HG03139 (cell line): ENCODE results near the gene MPRIP.

Experiments used
- ATAC-seq: cut with Tn5 transposase; IDR thresholded peaks from one replicate; pipeline ENCODE4 v1.9.1; 2021; ENCODE audit not compliant: unreplicated experiment

MPRIP gene

GRCh38 chr17:17107281-17107680 lies 65.0 kb downstream of the MPRIP start:
- ATAC-seq = no peak

GRCh38 chr17:17107891-17108431 lies 65.7 kb downstream of the MPRIP start:
- ATAC-seq = no peak

GRCh38 chr17:17108451-17109049 lies 66.3 kb downstream of the MPRIP start:
- ATAC-seq = no peak

GRCh38 chr17:17109256-17109655 lies 67.0 kb downstream of the MPRIP start:
- ATAC-seq = no peak

GRCh38 chr17:17109907-17110306 lies 67.7 kb downstream of the MPRIP start:
- ATAC-seq = no peak

- no peak for ATAC-seq
Measured at GRCh38 chr17:17110520-17110919, 68.3 kb downstream of the MPRIP start.

GRCh38 chr17:17111401-17112393 lies 69.4 kb downstream of the MPRIP start:
- no peak for ATAC-seq

- no peak for ATAC-seq
Measured at GRCh38 chr17:17112628-17113200, 70.5 kb downstream of the MPRIP start.

- ATAC-seq = no peak
Measured at GRCh38 chr17:17114592-17115225, 72.5 kb downstream of the MPRIP start.

- no peak for ATAC-seq
Measured at GRCh38 chr17:17115620-17116019, 73.4 kb downstream of the MPRIP start.

GRCh38 chr17:17116406-17116805 lies 74.1 kb downstream of the MPRIP start:
- no peak for ATAC-seq

- no peak for ATAC-seq
Measured at GRCh38 chr17:17117923-17118322, 75.7 kb downstream of the MPRIP start.

GRCh38 chr17:17118399-17118798 lies 76.1 kb downstream of the MPRIP start:
- ATAC-seq = no peak

GRCh38 chr17:17119106-17119505 lies 76.8 kb downstream of the MPRIP start:
- no peak for ATAC-seq

- ATAC-seq = no peak
Measured at GRCh38 chr17:17119533-17119932, 77.3 kb downstream of the MPRIP start.

- no peak for ATAC-seq
Measured at GRCh38 chr17:17120294-17120693, 78.0 kb downstream of the MPRIP start.

- ATAC-seq = no peak
Measured at GRCh38 chr17:17120701-17121100, 78.4 kb downstream of the MPRIP start.

- ATAC-seq = no peak
Measured at GRCh38 chr17:17121162-17121561, 78.9 kb downstream of the MPRIP start.

GRCh38 chr17:17122781-17123483 lies 80.7 kb downstream of the MPRIP start:
- no peak for ATAC-seq

- ATAC-seq = no peak
Measured at GRCh38 chr17:17124341-17124740, 82.1 kb downstream of the MPRIP start.
